ENCODE measurements around the gene ZP4. TPM values are rescaled to one million over a fixed set of nuclear protein-coding genes. Genes with fewer than 3 reads are reported as not detected.
"Not testable (repeated sequence)": the region's sequence is repeated elsewhere in the genome, so short reads cannot be mapped to it uniquely, and the experiment has no call there.

Gene ZP4
- total and polyA plus RNA-seq, 2 of the 4 experiments (the other 2 are of a cell fraction): not detected

GRCh38 chr1:237843516-237843915 is 47.2 kb downstream of the ZP4 start:
- dilution Hi-C loops (cut with HindIII; ENCODE audit: low sequenced_read_pairs, unreplicated experiment); H3K14ac ChIP-seq (replicated peaks; ENCODE audit: low read depth, low read length); H4K5ac ChIP-seq (ENCODE audit: low read depth, low read length); ATAC-seq (ENCODE audit: low read depth); H3K23ac ChIP-seq (ENCODE audit: low read depth, low read length); H3K4ac ChIP-seq (ENCODE audit: low read depth, low read length); POLR2A ChIA-PET (ENCODE audit: unreplicated experiment); H2BK5ac ChIP-seq (ENCODE audit: low read depth, low read length, poor library complexity, severe bottlenecking); H2AK5ac ChIP-seq (ENCODE audit: low read depth, low read length); DNase-seq; intact Hi-C loops (cut with micrococcal nuclease); in situ Hi-C loops (cut with MboI; ENCODE audit: low sequenced_read_pairs); CTCF ChIA-PET; H4K91ac ChIP-seq (ENCODE audit: insufficient read depth, low read depth, low read length); H3K4me1 ChIP-seq (ENCODE audit: control insufficient read depth, insufficient read depth, low read length); H2BK15ac ChIP-seq (ENCODE audit: low read depth, low read length); H4K20me1 ChIP-seq (ENCODE audit: insufficient read depth, low read length); H2BK120ac ChIP-seq (ENCODE audit: low read depth, low read length); H3K79me1 ChIP-seq (ENCODE audit: low read depth in 1 of 2, low read length in 2 of 2); H3K27me3 ChIP-seq (ENCODE audit: control insufficient read depth, insufficient read depth, low read length); H2BK20ac ChIP-seq (ENCODE audit: low read depth, low read length); H2AK9ac ChIP-seq (replicated peaks; ENCODE audit: low read depth, low read length, poor library complexity); H3K36me3 ChIP-seq (ENCODE audit: control insufficient read depth, insufficient read depth, low read length); H3K9ac ChIP-seq (ENCODE audit: low read depth, low read length); BruUV-seq (replicated peaks); H2AFZ ChIP-seq (replicated peaks; ENCODE audit: low read length, poor library complexity); H3K4me3 ChIP-seq (ENCODE audit: insufficient read depth, low read depth, low read length); H3K9me3 ChIP-seq (ENCODE audit: control insufficient read depth, insufficient read depth, low read length); H4K8ac ChIP-seq (ENCODE audit: low read depth in 2 of 2, low read length in 2 of 2); H3K9me1 ChIP-seq (ENCODE audit: insufficient read depth, low read length); H3K4me2 ChIP-seq (ENCODE audit: low read depth, low read length); H3K18ac ChIP-seq (ENCODE audit: low read depth, low read length); H3K27ac ChIP-seq (ENCODE audit: insufficient read depth, low read length); H3K56ac ChIP-seq (ENCODE audit: extremely low read depth, insufficient read depth, low read length): not testable (repeated sequence)
- 60% methylated on average over 1 of the region's 3 CpGs; no CpG with 5 or more reads in 1 of the 2 experiments for WGBS, 2 experiments (ENCODE audit: extremely low coverage in 2 of 2, insufficient read length in 1 of 2)

Measured in IMR-90 (cell line).